ENCODE results near the gene CROCC2.

Gene CROCC2

DNA sequence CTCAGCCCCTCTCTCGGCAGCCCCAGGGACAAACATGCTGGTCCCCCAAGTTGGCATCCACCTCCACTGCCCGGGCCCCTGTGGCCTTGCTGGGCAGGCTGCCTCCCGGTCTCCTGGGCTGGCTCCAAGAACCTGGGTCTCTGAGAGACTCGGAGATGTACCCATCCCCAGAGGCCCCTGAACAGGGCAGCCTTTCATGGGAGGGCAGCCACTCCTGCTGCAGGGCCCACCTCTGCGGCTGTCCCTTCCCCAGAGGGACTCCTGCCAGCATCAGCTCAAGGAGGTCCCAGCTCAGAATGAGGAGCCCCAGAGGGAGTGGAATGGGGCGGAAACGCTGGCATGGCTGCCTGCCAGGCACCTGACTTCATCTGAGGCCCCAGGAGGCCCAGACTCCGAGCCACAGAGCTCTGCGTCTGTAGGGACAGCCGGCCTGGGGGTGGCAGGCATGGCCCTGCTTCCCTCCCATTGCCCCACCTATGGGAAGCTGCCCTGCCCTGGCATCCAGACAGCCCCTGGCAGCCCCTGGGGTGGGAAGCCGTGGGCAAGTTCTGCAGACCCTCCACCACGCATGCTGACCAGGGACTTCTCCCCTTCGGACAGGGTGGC lies 857 bp upstream of the CROCC2 start:
- DNase-seq (ENCODE audit: low read depth in 2 of 2), result no peak

- no peak for DNase-seq (ENCODE audit: low read depth in 2 of 2)
Observed at GRCh38 chr2:240906911-240907590, 915 bp downstream of the CROCC2 start.

DNA sequence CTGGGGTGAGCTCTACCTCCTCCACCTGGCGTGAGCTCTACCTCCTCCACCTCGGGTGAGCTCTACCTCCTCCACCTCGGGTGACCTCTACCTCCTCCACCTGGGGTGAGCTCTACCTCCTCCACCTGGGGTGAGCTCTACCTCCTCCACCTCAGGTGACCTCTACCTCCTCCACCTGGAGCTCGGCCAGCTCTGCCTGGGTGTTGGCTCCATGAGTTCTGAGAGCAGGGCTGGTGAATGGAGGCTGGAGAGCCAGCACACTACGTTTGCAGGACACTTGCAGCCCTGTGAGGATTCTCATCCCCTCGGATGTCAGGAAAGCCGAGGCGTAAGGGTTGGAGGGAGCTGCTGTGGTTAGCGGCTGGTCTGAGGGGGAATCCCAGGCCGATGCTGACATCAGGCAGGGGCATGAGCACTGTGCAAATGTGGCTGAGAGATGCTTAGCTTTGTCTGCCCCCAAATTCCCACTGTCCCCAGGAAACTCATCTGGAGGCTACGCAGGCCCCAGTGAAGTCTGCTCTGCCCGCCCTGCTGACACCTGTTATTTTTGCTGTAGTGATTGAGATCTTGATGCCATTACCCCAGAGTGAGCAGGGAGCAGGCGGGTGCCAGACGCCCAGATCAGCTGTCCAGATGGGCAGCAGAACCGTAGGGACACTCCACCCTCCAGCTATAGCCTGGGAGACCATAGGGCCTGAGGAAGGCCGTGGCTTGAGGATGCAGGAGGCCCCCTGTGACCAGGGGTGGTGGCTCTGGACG lies 3.3 kb downstream of the CROCC2 start:
- no peak for DNase-seq (ENCODE audit: low read depth in 2 of 2)

DNA sequence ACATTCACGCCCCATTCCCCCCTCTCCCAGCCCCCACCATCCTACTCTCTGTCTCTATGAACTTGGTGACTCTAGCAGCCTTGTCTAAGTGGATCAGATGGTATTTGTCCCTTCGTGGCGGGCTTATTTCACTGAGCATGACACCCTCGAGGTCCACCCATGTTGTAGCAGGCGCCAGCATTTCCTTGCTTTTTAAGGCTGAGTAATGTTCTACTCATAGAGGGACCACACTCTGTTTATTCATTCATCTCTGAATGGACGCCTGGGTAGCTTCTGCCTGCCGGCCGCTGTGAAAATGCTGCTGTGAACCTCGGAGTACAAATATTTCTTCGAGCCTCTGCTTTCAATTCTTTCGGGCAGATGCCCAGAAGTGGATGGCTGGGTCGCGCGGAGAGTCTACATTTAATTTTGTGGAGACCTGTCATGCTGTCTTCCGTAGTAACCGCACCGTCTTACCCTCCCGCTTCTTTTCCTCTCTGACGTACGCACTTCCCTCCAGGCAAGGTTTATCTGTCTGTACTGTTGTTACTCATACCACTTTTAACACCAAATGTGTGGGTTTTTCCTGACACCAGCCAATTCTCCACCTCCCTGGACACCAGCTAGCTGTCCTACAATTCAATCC lies 5.6 kb downstream of the CROCC2 start:
- no peak for DNase-seq (ENCODE audit: low read depth in 2 of 2)

DNA sequence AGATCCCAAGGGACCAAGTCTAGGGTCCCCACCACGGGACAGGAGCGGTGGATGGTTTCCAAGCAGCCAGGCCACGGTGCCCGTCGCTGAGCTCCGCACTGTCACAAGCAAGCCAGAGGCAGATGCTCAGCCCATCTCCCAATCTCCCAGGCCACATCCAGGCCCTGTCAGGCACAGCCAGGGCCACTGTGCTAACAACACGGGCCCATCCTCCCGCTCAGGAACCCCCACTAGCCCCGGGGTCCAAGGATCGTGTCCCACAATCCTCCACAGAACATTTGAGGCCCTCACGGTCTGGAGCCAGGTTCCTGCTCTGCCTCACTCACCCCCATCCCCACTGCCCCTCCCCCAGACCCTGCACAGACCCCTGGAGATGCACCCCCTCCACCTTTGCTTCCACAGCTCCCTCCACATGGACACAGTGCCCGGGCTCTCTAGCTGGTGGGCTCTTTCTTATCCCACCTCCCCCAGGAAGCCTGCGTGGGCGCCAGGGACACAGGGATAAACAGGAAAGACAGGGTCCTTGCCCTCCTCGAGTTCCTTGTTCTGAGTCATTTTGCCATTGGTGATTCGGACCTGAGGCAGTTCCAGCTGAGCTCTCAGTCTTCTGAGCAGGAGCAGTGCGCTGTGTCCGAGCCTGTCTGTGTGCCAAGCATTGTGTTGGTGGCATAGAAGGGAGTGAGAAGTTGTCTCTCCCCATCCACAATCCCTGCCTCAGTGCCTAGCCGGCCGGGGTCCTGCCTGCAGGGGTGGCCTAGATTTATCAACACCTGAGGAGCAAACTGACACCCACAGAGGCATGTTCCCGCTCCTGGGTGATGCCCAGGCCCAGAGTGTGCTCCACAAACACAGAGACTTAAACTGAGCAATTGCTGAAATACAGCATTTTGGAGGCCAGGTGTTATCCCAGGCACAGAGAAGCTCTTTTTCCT lies 7.0 kb downstream of the CROCC2 start:
- no peak for DNase-seq (ENCODE audit: low read depth in 2 of 2)

DNA sequence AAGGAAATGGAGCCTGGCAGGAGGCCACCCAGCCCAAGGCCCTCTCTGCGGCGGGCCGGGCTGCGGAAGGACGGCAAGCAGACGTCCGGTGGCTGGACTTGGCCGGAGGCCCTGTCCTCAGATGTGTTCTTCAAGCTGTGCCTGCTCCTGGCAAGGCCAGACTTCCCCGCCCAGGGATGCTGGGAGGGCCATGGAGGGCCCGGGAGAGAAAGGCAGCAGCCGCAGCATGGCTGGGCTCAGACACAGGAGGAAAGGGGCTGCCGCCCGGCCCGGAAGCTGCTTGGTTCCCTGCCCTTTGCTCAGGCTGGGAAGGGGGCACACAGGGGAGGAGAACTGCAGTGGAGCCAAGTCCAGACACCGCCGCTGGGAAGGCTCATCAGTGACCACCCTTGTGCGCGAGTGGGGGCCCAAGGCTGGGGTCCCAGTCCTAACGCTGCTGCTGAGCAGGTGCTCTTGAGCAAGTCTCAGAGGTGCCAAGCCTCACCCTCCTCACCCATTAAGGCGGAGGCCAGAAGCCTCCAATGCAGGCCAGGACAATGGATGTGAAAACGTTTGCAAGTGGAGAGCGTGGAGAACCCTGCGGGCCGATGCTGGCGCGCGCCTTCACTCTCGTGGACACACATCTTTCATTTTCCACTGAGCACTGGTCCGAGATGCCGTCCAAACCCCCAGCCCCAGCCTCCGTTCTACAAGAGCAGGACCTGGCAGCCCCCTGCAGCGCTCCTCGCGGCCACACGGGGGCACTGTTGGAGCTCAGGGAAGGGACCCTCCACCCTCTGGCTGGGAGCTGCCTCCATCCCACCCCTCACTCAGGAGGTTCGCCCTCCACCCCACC lies 7.9 kb downstream of the CROCC2 start:
- DNase-seq (ENCODE audit: low read depth in 2 of 2), result peak; percentile 46 to 74

DNA sequence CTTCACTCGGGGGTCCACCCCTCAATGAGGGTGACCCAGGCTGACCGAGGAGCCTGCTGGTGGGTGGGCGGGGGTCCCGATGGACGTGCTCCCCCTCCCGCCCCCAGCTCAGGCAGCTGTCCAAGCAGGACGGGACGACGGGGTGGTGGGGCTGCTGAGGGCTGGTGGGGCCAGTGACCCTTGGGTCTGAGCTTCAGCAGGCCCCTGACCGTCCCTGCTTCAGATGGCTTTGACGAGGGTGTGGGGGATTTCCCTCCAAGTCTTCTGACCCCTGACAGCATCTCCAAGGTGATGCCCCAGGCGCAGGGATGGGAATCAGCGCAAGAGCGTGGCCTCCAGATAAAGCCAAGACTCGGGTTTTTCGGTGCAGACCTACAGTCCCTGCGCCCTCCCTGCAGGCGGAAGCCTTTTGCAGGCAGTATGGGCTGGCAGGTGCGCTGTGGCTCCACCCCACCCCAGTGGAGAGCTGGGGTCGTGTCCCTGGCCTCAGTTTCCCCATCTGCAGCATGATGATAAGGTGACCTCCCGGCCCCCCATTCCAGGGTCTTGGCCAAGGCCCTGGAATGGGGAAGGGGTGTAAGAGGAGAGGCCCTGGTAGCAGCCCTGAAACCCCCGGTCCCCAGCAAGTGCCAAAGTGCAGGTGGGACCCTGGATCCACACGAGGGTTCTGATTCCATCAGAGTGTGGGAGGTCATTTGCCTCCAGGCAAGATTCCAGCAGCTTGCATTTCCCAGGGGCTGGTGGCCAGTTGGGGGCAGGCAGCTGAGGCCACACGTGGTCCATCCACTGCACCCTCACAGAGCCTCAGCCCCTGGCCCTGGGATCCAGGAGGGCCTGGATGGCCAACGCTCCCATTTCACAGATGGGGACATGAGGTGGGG lies 8.7 kb downstream of the CROCC2 start:
- no peak for DNase-seq (ENCODE audit: low read depth in 2 of 2)

GRCh38 chr2:240915526-240916341 lies 9.6 kb downstream of the CROCC2 start:
- DNase-seq (ENCODE audit: low read depth in 2 of 2), result no peak

- no peak for DNase-seq (ENCODE audit: low read depth in 2 of 2)
Observed at GRCh38 chr2:240916571-240917008, 10.5 kb downstream of the CROCC2 start.

GRCh38 chr2:240917009-240917683 lies 11.0 kb downstream of the CROCC2 start:
- no peak for DNase-seq (ENCODE audit: low read depth in 2 of 2)

- no peak for DNase-seq (ENCODE audit: low read depth in 2 of 2)
Observed at GRCh38 chr2:240917684-240918257, 11.6 kb downstream of the CROCC2 start.

GRCh38 chr2:240918258-240919091 lies 12.3 kb downstream of the CROCC2 start:
- DNase-seq (ENCODE audit: low read depth in 2 of 2), result no peak

- no peak for DNase-seq (ENCODE audit: low read depth in 2 of 2)
Observed at GRCh38 chr2:240919161-240919781, 13.1 kb downstream of the CROCC2 start.

GRCh38 chr2:240919786-240920782 lies 13.9 kb downstream of the CROCC2 start:
- no peak for DNase-seq (ENCODE audit: low read depth in 2 of 2)

GRCh38 chr2:240920783-240921231 lies 14.7 kb downstream of the CROCC2 start:
- DNase-seq (ENCODE audit: low read depth in 2 of 2), result no peak

All from stimulated activated CD4-positive, alpha-beta T cell treated with anti-CD3 and anti-CD28 coated beads, Interleukin-4, amount 100 ng/mL, for 48 hours (primary cell).